HG02588 (cell line): Measurements from ENCODE around the gene PPP1R13B.

Experiments
- ATAC-seq: cut with Tn5 transposase; IDR thresholded peaks from one replicate; pipeline ENCODE4 v1.9.1; 2021; ENCODE audit warnings: mild to moderate bottlenecking, moderate library complexity; ENCODE audit not compliant: unreplicated experiment

The PPP1R13B gene

GRCh38 chr14:103688906-103689902 is 158.2 kb downstream of the PPP1R13B start:
- ATAC-seq: no peak

DNA sequence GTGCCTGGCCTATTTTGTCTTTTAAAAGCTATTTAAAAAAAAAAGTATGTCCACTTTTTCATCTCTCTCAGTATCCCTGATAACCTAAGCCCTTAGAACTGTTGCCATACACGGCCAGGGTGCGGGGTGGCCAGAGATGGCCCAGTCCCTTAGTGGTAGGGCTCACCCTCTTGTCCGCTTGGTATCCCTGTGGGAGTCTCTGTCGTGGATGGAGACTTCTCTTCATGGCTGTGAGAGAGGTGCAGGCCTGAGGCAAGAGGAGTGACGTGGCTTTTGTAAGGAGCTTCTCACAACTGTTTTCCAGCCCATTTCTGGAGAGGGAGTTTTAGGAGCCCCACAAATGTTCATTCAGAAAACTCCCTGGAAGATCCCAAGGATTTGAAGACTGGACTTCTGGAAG is 158.9 kb downstream of the PPP1R13B start:
- no peak for ATAC-seq

DNA sequence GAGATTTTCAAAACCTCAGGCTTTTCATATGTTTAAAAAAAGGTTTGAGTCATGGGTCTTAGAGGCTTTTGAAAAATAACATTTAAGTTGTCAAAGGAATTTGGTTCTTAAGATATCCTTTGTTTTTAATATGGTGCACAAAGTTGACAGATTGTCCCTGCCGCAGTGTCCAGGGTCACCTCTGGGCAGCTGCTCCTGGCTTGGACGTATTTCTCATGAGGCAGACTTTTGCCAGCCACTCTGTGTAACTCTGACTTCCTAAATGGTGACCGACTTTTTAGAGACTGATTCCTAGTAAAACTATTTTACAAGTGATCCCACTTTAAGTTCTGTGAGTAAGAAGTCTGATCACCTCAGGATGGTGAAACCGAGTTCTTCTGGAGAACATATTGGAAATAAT is 159.7 kb downstream of the PPP1R13B start:
- no peak for ATAC-seq

DNA sequence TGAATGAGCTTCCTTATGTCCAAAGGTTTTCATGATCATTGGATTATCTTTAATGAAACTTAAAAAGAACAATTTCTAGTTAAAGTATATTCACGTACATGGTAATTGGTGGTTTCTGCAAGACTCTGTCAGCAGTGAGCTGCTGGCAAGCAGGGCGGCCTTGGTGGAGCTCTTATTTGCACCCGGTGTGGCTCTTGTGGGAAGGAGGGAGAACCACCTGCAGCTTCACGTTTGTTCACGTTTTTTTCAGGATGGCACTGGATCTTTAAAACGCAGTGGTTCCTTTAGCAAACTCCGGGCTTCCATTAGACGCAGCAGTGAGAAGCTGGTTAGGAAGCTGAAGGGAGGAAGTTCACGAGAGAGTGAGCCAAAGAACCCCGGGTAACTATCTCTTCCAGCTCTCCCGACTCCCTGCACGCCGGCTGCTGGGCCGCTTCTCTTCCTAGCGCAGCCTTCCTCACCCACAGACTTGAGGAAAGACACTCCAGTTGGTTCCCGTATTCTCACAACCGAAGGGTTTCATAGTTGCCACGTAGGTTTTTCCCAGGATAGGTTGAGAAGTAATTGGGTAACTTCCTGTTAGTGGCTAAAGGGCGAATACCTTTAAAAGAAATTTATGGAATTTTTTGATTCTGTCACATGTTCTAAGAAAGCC is 160.4 kb downstream of the PPP1R13B start:
- no peak for ATAC-seq

DNA sequence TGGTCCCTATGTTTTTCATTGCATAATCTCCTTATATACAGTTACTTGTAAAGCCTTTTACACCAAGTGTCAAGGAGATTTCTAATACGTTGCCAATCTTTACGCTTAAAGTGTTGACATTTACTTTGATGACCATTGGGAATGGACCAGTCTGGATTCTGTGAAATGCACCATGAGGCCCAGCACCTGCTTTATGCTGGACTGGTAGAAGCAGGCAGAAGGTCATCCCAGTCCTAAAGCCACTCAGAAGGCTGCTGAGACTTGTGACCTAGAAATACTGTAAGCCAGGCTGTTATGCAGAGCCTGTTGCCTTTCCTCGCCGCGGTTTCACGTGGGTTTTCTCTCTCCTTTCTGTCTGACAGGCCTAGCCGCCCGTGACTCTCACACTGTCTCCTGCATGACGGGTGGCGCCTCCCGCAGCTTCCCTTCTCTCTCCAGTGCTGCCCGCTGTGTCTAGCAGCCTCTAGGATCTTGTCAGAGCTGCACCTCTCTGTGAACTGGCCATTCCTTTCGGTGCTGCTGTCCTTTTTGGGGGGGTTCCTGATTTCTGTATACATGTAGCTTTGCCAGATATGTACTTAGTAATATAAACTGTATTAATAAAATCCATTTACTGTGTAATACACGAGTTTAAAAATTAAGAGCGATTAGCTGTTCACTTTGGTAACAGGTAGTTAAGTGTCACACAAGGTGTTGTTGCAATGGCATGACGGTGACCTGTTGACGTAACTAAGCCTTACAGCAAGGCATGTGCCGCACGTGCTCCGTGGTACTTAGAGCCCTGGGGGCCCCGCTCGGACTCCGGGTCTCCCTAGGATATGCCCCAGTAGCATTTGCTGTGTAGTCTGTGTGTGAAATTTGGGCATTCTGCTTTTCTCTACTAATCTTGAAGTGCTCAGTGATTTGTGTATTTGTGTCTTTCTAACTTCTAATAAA is 161.8 kb downstream of the PPP1R13B start:
- ATAC-seq: no peak

GRCh38 chr14:103684871-103685270 is 162.5 kb downstream of the PPP1R13B start:
- no peak for ATAC-seq

- ATAC-seq: no peak
Observed at GRCh38 chr14:103684471-103684870, 162.9 kb downstream of the PPP1R13B start.
